ENCODE results near the gene MYL9. TPM values are rescaled to one million over a fixed set of nuclear protein-coding genes. Genes with fewer than 3 reads are reported as not detected.
A peak's percentile ranks its signal among the peaks of the same experiment; 100 is the strongest.

The MYL9 gene
- polyA plus RNA-seq, 2 of the 4 experiments (the other 2 are of a cell fraction): 2.2 to 29.5 TPM

- H3K4me1 ChIP-seq: peaks cover 15% of the 10 kb centered on the region
- TF ChIP-seq MAX (IDR thresholded peaks at IDR 0.05): 0 out of 2 replicates have a peak, but pooled peaks have one; percentile 23
- no peak for TF ChIP-seq CHD4 (IDR thresholded peaks at IDR 0.05; ENCODE audit: borderline replicate concordance)
- TF ChIP-seq HOXB13 (CRISPR knock-in tag; IDR thresholded peaks at IDR 0.05; ENCODE audit: low read depth): no peak
- TF ChIP-seq ZC3H11A (IDR thresholded peaks at IDR 0.05): no peak
- no peak for TF ChIP-seq EHMT2 (IDR thresholded peaks at IDR 0.05; ENCODE audit: low read depth)
- TF ChIP-seq HOXB5 (CRISPR knock-in tag; IDR thresholded peaks at IDR 0.05): 0 out of 2 replicates have a peak, but pooled peaks have one; percentile 42
- TF ChIP-seq CBX2 (IDR thresholded peaks at IDR 0.05; ENCODE audit: borderline replicate concordance, low read depth): no peak
- TF ChIP-seq KDM1A (IDR thresholded peaks at IDR 0.05; ENCODE audit: low read depth): no peak
- TF ChIP-seq RFX5 (IDR thresholded peaks at IDR 0.05): no peak
- TF ChIP-seq BCL3 (IDR thresholded peaks at IDR 0.05): no peak
- TF ChIP-seq MYC (IDR thresholded peaks at IDR 0.05; ENCODE audit: borderline replicate concordance, low read length): no peak
- no peak for TF ChIP-seq TP53 (CRISPR knock-in tag; IDR thresholded peaks at IDR 0.05)
- TF ChIP-seq PBX3 (IDR thresholded peaks at IDR 0.05): no peak
- no peak for TF ChIP-seq ZFP36 (IDR thresholded peaks at IDR 0.05; ENCODE audit: borderline replicate concordance, partially characterized antibody)
- no peak for TF ChIP-seq RCOR1 (IDR thresholded peaks at IDR 0.05; ENCODE audit: low read depth, low read length)
- no peak for TF ChIP-seq ZSCAN20 (CRISPR knock-in tag; IDR thresholded peaks at IDR 0.05)
- TF ChIP-seq MAZ (IDR thresholded peaks at IDR 0.05; ENCODE audit: borderline replicate concordance, low read depth, low read length): peak; percentile 99
- no peak for FAIRE-seq
- ChIA-PET POLR2A (no interaction called here), CTCF (interaction anchor here (0.6 to 1.2 kb wide), 4 partner anchors 11 to 32 kb away, joined by 3 to 5 read pairs (median 4); partner anchors contain the start of gene RAB5IF)
- peak within 1 kb of the TSS; percentile 86 for H3K4me3 ChIP-seq
- 29% methylated on average over 31 of the region's 80 CpGs for WGBS (ENCODE audit: missing lambda C conversion rate)
- peak within 1 kb of the TSS; percentile 97 for H3K4me2 ChIP-seq
- H3K27ac ChIP-seq: peak within 1 kb of the TSS; percentile 70 to 93
- H3K9me3 ChIP-seq: no peaks in the 10 kb centered on the region
- peak; percentile 55 to 71 for DNase-seq (ENCODE audit: low read depth in 1 of 2, low spot score in 1 of 2)
- peak; percentile 71 to 73 for ATAC-seq
These were observed 31.9 kb downstream of the MYL9 start, which contains the start of gene TGIF2 for GRCh38 chr20:36573103-36573797. TGIF2 (plus strand) TSS chr20:36573597; CDS start chr20:36578775, 5,178 bp downstream.

- WGBS (ENCODE audit: missing lambda C conversion rate): 2% methylated on average over 14 of the region's 53 CpGs
- ChIA-PET CTCF (interaction anchor here (1.2 kb wide), 1 partner anchor 15 kb away, joined by 3 read pairs; no protein-coding TSS in a partner anchor), POLR2A (no interaction called here)
- ATAC-seq: peak; percentile 4 to 14; a peak in 3 of 6 replicates
- no peak for DNase-seq (ENCODE audit: low read depth in 1 of 2, low spot score in 1 of 2)
- TF ChIP-seq CBX2 (IDR thresholded peaks at IDR 0.05; ENCODE audit: borderline replicate concordance, low read depth) (no peak), PHF8 (IDR thresholded peaks at IDR 0.05; ENCODE audit: borderline replicate concordance, low read depth) (peak; percentile 33; the same call in 1 of the 2 replicates)
- FAIRE-seq: no peak
- Histone ChIP-seq H3K4me2 (peak overlapping the region; percentile 97), H3K4me1 (peaks cover 15% of the 10 kb centered on the region), H3K9me3 (no peaks in the 10 kb centered on the region), H3K27ac (peak overlapping the region; percentile 70 to 93), H3K4me3 (peak overlapping the region; percentile 86)
These were observed 32.6 kb downstream of the MYL9 start for GRCh38 chr20:36573798-36574365.

Data from A549 (cell line).